Measurements from ENCODE around the gene CCDC112.

Gene CCDC112

GRCh38 chr5:115313632-115314031 is 17.2 kb upstream of the CCDC112 start:
- no peak for DNase-seq

GRCh38 chr5:115313052-115313451 is 16.6 kb upstream of the CCDC112 start:
- no peak for DNase-seq

GRCh38 chr5:115309751-115310370 is 13.4 kb upstream of the CCDC112 start:
- peak; percentile 28 for DNase-seq

GRCh38 chr5:115308815-115309214 is 12.4 kb upstream of the CCDC112 start:
- no peak for DNase-seq

GRCh38 chr5:115306011-115306536 is 9.6 kb upstream of the CCDC112 start:
- no peak for DNase-seq

- DNase-seq: no peak
Observed at GRCh38 chr5:115304496-115304895, 8.0 kb upstream of the CCDC112 start.

GRCh38 chr5:115298811-115299210 is 2.4 kb upstream of the CCDC112 start:
- no peak for DNase-seq

GRCh38 chr5:115297031-115297430 is 577 bp upstream of the CCDC112 start:
- DNase-seq: no peak

GRCh38 chr5:115295777-115296123 is 704 bp downstream of the CCDC112 start:
- DNase-seq: peak; percentile 25

GRCh38 chr5:115291397-115291796 is 5.1 kb downstream of the CCDC112 start:
- no peak for DNase-seq

- no peak for DNase-seq
Observed at GRCh38 chr5:115289104-115289503, 7.3 kb downstream of the CCDC112 start.

GRCh38 chr5:115284021-115284420 is 12.4 kb downstream of the CCDC112 start:
- DNase-seq: no peak

GRCh38 chr5:115282131-115282530 is 14.3 kb downstream of the CCDC112 start:
- DNase-seq: no peak

- no peak for DNase-seq
Observed at GRCh38 chr5:115274584-115274983, 21.9 kb downstream of the CCDC112 start.

GRCh38 chr5:115272297-115272958 is 24.0 kb downstream of the CCDC112 start:
- DNase-seq: no peak

- DNase-seq: no peak
Observed at GRCh38 chr5:115271295-115272050, 25.0 kb downstream of the CCDC112 start.

GRCh38 chr5:115267617-115268016 is 28.8 kb downstream of the CCDC112 start:
- DNase-seq: no peak

- no peak for DNase-seq
Observed at GRCh38 chr5:115265220-115265619, 31.2 kb downstream of the CCDC112 start.

GRCh38 chr5:115264786-115265185 is 31.7 kb downstream of the CCDC112 start:
- no peak for DNase-seq

- no peak for DNase-seq
Observed at GRCh38 chr5:115263078-115263380, 33.4 kb downstream of the CCDC112 start.

- DNase-seq: peak; percentile 36
Observed at GRCh38 chr5:115262321-115263077, 34.0 kb downstream of the CCDC112 start, which contains the start of gene PGGT1B. TSS of gene PGGT1B (minus strand) at chr5:115262877. CDS start at chr5:115262851, 26 bp downstream.

- no peak for DNase-seq
Observed at GRCh38 chr5:115262011-115262320, 34.5 kb downstream of the CCDC112 start.

- DNase-seq: no peak
Observed at GRCh38 chr5:115260248-115260647, 36.2 kb downstream of the CCDC112 start.
